Measurements from ENCODE around the gene DNAJC16.

- TF ChIP-seq, protein P1, sequence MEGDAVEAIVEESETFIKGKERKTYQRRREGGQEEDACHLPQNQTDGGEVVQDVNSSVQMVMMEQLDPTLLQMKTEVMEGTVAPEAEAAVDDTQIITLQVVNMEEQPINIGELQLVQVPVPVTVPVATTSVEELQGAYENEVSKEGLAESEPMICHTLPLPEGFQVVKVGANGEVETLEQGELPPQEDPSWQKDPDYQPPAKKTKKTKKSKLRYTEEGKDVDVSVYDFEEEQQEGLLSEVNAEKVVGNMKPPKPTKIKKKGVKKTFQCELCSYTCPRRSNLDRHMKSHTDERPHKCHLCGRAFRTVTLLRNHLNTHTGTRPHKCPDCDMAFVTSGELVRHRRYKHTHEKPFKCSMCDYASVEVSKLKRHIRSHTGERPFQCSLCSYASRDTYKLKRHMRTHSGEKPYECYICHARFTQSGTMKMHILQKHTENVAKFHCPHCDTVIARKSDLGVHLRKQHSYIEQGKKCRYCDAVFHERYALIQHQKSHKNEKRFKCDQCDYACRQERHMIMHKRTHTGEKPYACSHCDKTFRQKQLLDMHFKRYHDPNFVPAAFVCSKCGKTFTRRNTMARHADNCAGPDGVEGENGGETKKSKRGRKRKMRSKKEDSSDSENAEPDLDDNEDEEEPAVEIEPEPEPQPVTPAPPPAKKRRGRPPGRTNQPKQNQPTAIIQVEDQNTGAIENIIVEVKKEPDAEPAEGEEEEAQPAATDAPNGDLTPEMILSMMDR (IDR thresholded peaks at IDR 0.05) = no peak
- TF ChIP-seq EZH2 (IDR thresholded peaks at IDR 0.05) = no peak
These were observed 17.1 kb upstream of the DNAJC16 start for GRCh38 chr1:15509586-15509985.

All from neural progenitor cell (in vitro differentiated cells).